Adipocyte (in vitro differentiated cells): ENCODE results near the gene ACTL8.

Experiments used
- DNase-seq: peaks from one replicate; pipeline ENCODE4 v3.0.0-alpha.2; 2015; ENCODE audit warnings: low read depth
- H3K27me3 ChIP-seq: replicated peaks from 2 replicates; pipeline ENCODE4 v1.7.0; 2013; ENCODE audit warnings: mild to moderate bottlenecking, low read length, moderate library complexity; ENCODE audit not compliant: control insufficient read depth, insufficient read depth
- H3K36me3 ChIP-seq: 2 replicates; pipeline ENCODE4 v1.7.0; 2013; ENCODE audit warnings: low read length, mild to moderate bottlenecking, moderate library complexity; ENCODE audit not compliant: control insufficient read depth, insufficient read depth, severe bottlenecking
- H3K4me1 ChIP-seq: 2 replicates; pipeline ENCODE4 v1.7.0; 2013; ENCODE audit warnings: mild to moderate bottlenecking, low read length, moderate library complexity; ENCODE audit not compliant: control insufficient read depth, insufficient read depth
- H3K4me3 ChIP-seq: 2 replicates; pipeline ENCODE4 v1.7.0; 2013; ENCODE audit warnings: mild to moderate bottlenecking, low read length, moderate library complexity
- H3K9ac ChIP-seq: 2 replicates; pipeline ENCODE4 v1.7.0; 2013; ENCODE audit warnings: mild to moderate bottlenecking, low read length, moderate library complexity
- H3K9me3 ChIP-seq: 2 replicates; pipeline ENCODE4 v1.7.0; 2013; ENCODE audit warnings: mild to moderate bottlenecking, low read length, moderate library complexity; ENCODE audit not compliant: control insufficient read depth

Gene ACTL8

GRCh38 chr1:17867470-17867869 is 112.3 kb downstream of the ACTL8 start:
- H3K9me3 ChIP-seq: no peaks in the 10 kb centered on the region
- peaks cover 17% of the 10 kb centered on the region for H3K4me1 ChIP-seq
- H3K27me3 ChIP-seq: no peaks in the 10 kb centered on the region
- no peak overlapping the region for H3K9ac ChIP-seq
- H3K4me3 ChIP-seq: no peak overlapping the region
- no peaks in the 10 kb centered on the region for H3K36me3 ChIP-seq
- DNase-seq: no peak

GRCh38 chr1:17869815-17870214 is 114.7 kb downstream of the ACTL8 start:
- Histone ChIP-seq H3K27me3 (no peaks in the 10 kb centered on the region), H3K9me3 (no peaks in the 10 kb centered on the region), H3K9ac (no peak overlapping the region), H3K4me1 (peaks cover 35% of the 10 kb centered on the region), H3K4me3 (no peak overlapping the region), H3K36me3 (no peaks in the 10 kb centered on the region)
- DNase-seq: no peak

DNA sequence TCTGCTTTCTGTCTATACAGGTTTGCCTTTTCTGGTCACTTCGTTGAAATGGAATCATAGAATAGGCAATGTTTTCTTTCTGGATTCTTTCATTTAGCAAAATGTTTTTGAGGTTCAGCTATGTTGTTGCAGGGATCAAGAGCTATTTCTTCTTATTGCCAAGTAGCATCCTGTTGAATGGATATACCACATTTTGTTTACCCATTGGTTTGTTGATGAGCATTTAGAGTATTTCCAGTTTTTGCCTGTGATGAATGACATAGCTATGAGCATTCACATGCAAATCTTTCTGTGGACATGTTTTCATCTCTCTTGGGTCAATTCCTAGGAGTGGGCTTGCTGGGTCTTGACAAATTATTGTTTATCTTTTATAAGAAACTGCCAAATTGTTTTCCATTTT is 115.5 kb downstream of the ACTL8 start:
- Histone ChIP-seq H3K9me3 (no peaks in the 10 kb centered on the region), H3K27me3 (no peaks in the 10 kb centered on the region), H3K4me3 (no peak overlapping the region), H3K4me1 (peaks cover 42% of the 10 kb centered on the region), H3K9ac (no peak overlapping the region), H3K36me3 (no peaks in the 10 kb centered on the region)
- no peak for DNase-seq

- no peaks in the 10 kb centered on the region for H3K9me3 ChIP-seq
- DNase-seq: no peak
- peak overlapping the region; percentile 23 for H3K9ac ChIP-seq
- peaks cover 39% of the 10 kb centered on the region for H3K4me1 ChIP-seq
- H3K36me3 ChIP-seq: no peaks in the 10 kb centered on the region
- no peaks in the 10 kb centered on the region for H3K27me3 ChIP-seq
- H3K4me3 ChIP-seq: no peak overlapping the region
These were observed 118.0 kb downstream of the ACTL8 start for GRCh38 chr1:17873007-17873675.

GRCh38 chr1:17874231-17874630 is 119.1 kb downstream of the ACTL8 start:
- DNase-seq: peak; percentile 70
- Histone ChIP-seq H3K27me3 (no peaks in the 10 kb centered on the region), H3K4me1 (peaks cover 50% of the 10 kb centered on the region), H3K4me3 (peak overlapping the region; percentile 42), H3K9me3 (no peaks in the 10 kb centered on the region), H3K36me3 (no peaks in the 10 kb centered on the region), H3K9ac (peak overlapping the region; percentile 82)

- Histone ChIP-seq H3K36me3 (no peaks in the 10 kb centered on the region), H3K9me3 (no peaks in the 10 kb centered on the region), H3K9ac (peak overlapping the region; percentile 82), H3K27me3 (no peaks in the 10 kb centered on the region), H3K4me3 (peak overlapping the region; percentile 42), H3K4me1 (peaks cover 52% of the 10 kb centered on the region)
- DNase-seq: peak; percentile 87
These were observed 119.6 kb downstream of the ACTL8 start for GRCh38 chr1:17874710-17875109.

- peak overlapping the region; percentile 36 for H3K4me3 ChIP-seq
- H3K9me3 ChIP-seq: no peaks in the 10 kb centered on the region
- no peak for DNase-seq
- H3K4me1 ChIP-seq: peaks cover 52% of the 10 kb centered on the region
- H3K27me3 ChIP-seq: no peaks in the 10 kb centered on the region
- H3K9ac ChIP-seq: peak overlapping the region; percentile 82
- H3K36me3 ChIP-seq: no peaks in the 10 kb centered on the region
These were observed 120.2 kb downstream of the ACTL8 start for GRCh38 chr1:17875171-17875881.

DNA sequence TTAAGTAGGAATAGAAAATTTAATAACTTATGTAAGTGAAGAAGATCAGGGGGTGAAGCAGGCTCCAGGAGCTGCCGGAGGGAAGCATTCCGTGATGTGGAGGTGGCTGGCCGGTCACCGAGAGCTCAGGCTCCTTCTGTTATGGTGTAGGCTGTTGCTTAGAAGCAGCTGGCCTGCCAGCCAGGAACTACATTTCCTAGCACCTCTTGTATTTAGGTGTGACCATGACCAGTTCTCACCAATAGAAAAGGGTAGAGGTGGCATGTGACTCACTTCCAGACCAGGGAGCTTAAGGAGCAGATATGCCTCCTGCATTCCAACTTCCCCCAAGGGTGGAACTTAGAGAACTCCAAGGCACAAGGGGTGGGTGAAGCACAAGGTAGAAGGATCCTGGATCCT is 120.7 kb downstream of the ACTL8 start:
- DNase-seq: no peak
- no peaks in the 10 kb centered on the region for H3K27me3 ChIP-seq
- H3K4me3 ChIP-seq: no peak overlapping the region
- H3K9me3 ChIP-seq: no peaks in the 10 kb centered on the region
- H3K4me1 ChIP-seq: peaks cover 52% of the 10 kb centered on the region
- H3K9ac ChIP-seq: peak overlapping the region; percentile 82
- H3K36me3 ChIP-seq: no peaks in the 10 kb centered on the region
